Gastrocnemius medialis (tissue), 4 donors: ENCODE results near the gene HOOK1.

Experiments
- CTCF ChIP-seq, 5 experiments: fragments of 450-650 bp in 3 of 5; fragments of 200-600 bp in 2 of 5; sonication (generic) in 2 of 5; IDR thresholded peaks in 4 of 5; conservative IDR thresholded peaks in 1 of 5; 1 replicate in 4 of 5; 2 replicates in 1 of 5; pipeline ENCODE4 v1.5.1; 2016 to 2019; ENCODE audit warnings: antibody characterized with exemption in 5 of 5, mild to moderate bottlenecking in 3 of 5, moderate library complexity in 3 of 5
- POLR2A ChIP-seq, 2 donors: fragments of 450-650 bp; IDR thresholded peaks; one replicate each; pipeline ENCODE4 v1.6.1; 2017; ENCODE audit warnings: antibody characterized with exemption in 2 of 2, mild to moderate bottlenecking in 2 of 2, moderate library complexity in 2 of 2

- TF ChIP-seq CTCF (IDR thresholded peaks at IDR 0.05 in 4 of 5, conservative IDR thresholded peaks at IDR 0.05 in 1 of 5) (no peak), POLR2A (IDR thresholded peaks at IDR 0.05) (no peak)
These were observed 103.0 kb downstream of the HOOK1 start for GRCh38 chr1:59917785-59918180.
